ENCODE measurements around the gene THTPA. TPM values are rescaled to one million over a fixed set of nuclear protein-coding genes. Genes with fewer than 3 reads are reported as not detected.

Gene THTPA
- total and polyA plus RNA-seq, 2 donors (not counting 1 experiment from before 2014, with no cell fraction given): 17.0 to 21.4 TPM

DNA sequence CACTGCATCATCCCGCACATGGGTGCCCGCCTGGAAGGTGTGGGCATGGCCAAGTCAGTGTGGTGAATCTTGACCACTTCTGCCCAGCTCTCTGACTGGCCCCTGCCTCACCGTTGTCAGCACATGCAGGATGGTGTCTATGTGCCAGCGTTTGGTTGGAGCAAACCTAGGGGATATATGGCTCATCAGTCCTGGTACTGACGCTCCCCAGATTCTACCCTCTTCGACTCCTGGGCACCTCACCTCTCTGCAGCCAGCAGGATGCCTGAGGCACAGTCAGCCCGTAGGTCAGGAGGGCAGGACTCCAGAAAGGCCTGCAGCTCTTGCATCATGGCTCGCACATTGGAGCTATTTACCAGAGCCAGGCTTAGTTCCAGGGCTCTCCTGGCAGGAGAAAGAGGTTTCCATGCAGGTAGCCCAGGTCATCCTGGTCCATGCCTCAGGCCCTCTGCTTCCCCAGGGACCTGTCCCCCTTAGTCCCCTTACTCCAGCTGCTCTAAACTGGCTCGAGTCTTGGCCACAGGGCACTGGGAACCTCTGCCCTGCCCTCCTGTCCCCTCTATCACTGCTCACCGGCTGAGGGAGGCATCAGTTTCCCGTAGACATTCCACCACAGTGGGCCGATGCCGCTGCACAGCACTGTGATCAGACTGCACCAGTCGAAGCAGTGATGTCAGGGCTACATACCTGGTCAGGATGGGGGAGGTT is 7.6 kb downstream of the THTPA start:
- H2AFZ ChIP-seq (ENCODE audit: insufficient read depth, low read depth, low read length, poor library complexity, severe bottlenecking): no peak overlapping the region
- intact Hi-C loops (cut with micrococcal nuclease): loop anchor here (2.0 to 10.0 kb wide), 3 partner anchors 243 to 471 kb away; partner anchors contain the start of genes HOMEZ and PABPN1
- Mint-ChIP-seq H3K27ac (peak overlapping the region; percentile 56), H3K4me3 (no peak overlapping the region), H3K9me3 (ENCODE audit: insufficient read depth) (no peaks in the 10 kb centered on the region), H3K4me1 (peaks cover 45% of the 10 kb centered on the region), H3K27me3 (no peaks in the 10 kb centered on the region)
- no peak overlapping the region for H3K4me2 ChIP-seq (replicated peaks; ENCODE audit: low read depth, low read length, poor library complexity, severe bottlenecking)
- 97% methylated on average over 10 of the region's 14 CpGs for WGBS (ENCODE audit: insufficient coverage)
- CTCF ChIA-PET: interaction anchor here (1.0 to 12.4 kb wide), 12 partner anchors 9 to 300 kb away, joined by 3 to 335 read pairs (median 5); partner anchors contain the start of gene ZFHX2
- TF ChIP-seq EZH2 (IDR thresholded peaks at IDR 0.05; ENCODE audit: borderline replicate concordance, insufficient read depth, low read depth, low read length, poor library complexity, severe bottlenecking): no peak
- TF ChIP-seq, protein P1, sequence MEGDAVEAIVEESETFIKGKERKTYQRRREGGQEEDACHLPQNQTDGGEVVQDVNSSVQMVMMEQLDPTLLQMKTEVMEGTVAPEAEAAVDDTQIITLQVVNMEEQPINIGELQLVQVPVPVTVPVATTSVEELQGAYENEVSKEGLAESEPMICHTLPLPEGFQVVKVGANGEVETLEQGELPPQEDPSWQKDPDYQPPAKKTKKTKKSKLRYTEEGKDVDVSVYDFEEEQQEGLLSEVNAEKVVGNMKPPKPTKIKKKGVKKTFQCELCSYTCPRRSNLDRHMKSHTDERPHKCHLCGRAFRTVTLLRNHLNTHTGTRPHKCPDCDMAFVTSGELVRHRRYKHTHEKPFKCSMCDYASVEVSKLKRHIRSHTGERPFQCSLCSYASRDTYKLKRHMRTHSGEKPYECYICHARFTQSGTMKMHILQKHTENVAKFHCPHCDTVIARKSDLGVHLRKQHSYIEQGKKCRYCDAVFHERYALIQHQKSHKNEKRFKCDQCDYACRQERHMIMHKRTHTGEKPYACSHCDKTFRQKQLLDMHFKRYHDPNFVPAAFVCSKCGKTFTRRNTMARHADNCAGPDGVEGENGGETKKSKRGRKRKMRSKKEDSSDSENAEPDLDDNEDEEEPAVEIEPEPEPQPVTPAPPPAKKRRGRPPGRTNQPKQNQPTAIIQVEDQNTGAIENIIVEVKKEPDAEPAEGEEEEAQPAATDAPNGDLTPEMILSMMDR (IDR thresholded peaks at IDR 0.05): no peak
- ATAC-seq (ENCODE audit: low read depth) (no peak), DNase-seq (no peak)
- no peaks in the 10 kb centered on the region for H3K9me3 ChIP-seq (ENCODE audit: control extremely low read depth in 1 of 3, control insufficient read depth in 2 of 3, insufficient read depth in 1 of 3, low read length in 2 of 3)
- peaks cover 39% of the 10 kb centered on the region for H3K79me2 ChIP-seq (ENCODE audit: control insufficient read depth, insufficient read depth, low read length)
- H3K4me1 ChIP-seq (ENCODE audit: control insufficient read depth in 2 of 2, insufficient read depth in 2 of 2, low read length in 2 of 2): peaks cover 15 to 28% of the 10 kb centered on the region in 2 donors
- H3K27me3 ChIP-seq (replicated peaks in 1 of 4; ENCODE audit: control extremely low read depth in 1 of 4, control insufficient read depth in 3 of 4, insufficient read depth in 4 of 4, low read length in 3 of 4): no peaks in the 10 kb centered on the region
- POLR2A ChIA-PET: no interaction called here
- no peak overlapping the region for H3K27ac ChIP-seq (ENCODE audit: low read length in 2 of 2)
- H4K20me1 ChIP-seq (ENCODE audit: control insufficient read depth, insufficient read depth, low read length, poor library complexity, severe bottlenecking): peaks cover 37% of the 10 kb centered on the region
- no peak overlapping the region for H3K4me3 ChIP-seq (ENCODE audit: control extremely low read depth in 1 of 5, extremely low read depth in 1 of 5, insufficient read depth in 1 of 5, low read depth in 2 of 5, low read length in 4 of 5)
- peaks cover 0 to 75% of the 10 kb centered on the region in 2 experiments for H3K36me3 ChIP-seq (replicated peaks in 1 of 2; ENCODE audit: control extremely low read depth in 1 of 2, control insufficient read depth in 1 of 2, extremely low read depth in 1 of 2, insufficient read depth in 2 of 2, low read length in 1 of 2)
- H3K9ac ChIP-seq (ENCODE audit: low read length): no peak overlapping the region
